Testis (tissue), 3 donors: ENCODE results near the gene ZNF275. TPM values are rescaled to one million over a fixed set of nuclear protein-coding genes. Genes with fewer than 3 reads are reported as not detected.

Source experiments
- DNase-seq: peaks from one replicate; pipeline ENCODE4 v3.0.0-alpha.2; 2019
- H3K27ac ChIP-seq, 2 donors: fragments of 200-600 bp; sonication (generic); one replicate each; pipeline ENCODE4 v1.5.1; 2019
- H3K27me3 ChIP-seq: fragments of 200-600 bp; sonication (generic); one replicate; pipeline ENCODE4 v1.5.1; 2019
- H3K36me3 ChIP-seq: fragments of 200-600 bp; sonication (generic); one replicate; pipeline ENCODE4 v1.5.1; 2017; ENCODE audit warnings: low read depth; ENCODE audit errors: missing control alignments
- H3K4me1 ChIP-seq: fragments of 200-600 bp; sonication (generic); one replicate; pipeline ENCODE4 v1.5.1; 2019
- H3K4me3 ChIP-seq, 2 donors: fragments of 200-600 bp; sonication (generic); one replicate each; pipeline ENCODE4 v1.5.1; 2017 to 2019
- H3K9me3 ChIP-seq: fragments of 200-600 bp; sonication (generic); one replicate; pipeline ENCODE4 v1.5.1; 2017
- POLR2A ChIP-seq: fragments of 450-650 bp; IDR thresholded peaks from one replicate; pipeline ENCODE4 v1.6.1; 2017; ENCODE audit warnings: antibody characterized with exemption, mild to moderate bottlenecking, moderate library complexity
- WGBS, 2 donors: methylation state at CpG; one replicate each; pipeline ENCODE4 v1.1.5; 2018; 5-methylcytosine and 5-hydroxymethylcytosine counted together
- intact Hi-C: fragments of 100-400 bp; cut with DNase I; formaldehyde crosslinking; loops from one replicate; pipeline ENCODE4 v1.15.1; 2023; ENCODE audit warnings: low total_unique reads
- polyA plus RNA-seq: library from polyadenylated mRNA; stranded (reverse); fragments of 350-450 nt; fragmentation: Illumina TruSeq; extraction: RNeasy Lipid Tissue Mini Kit (QIAGEN cat#74804); gene quantifications from one replicate; pipeline ENCODE4 v1.2.3, GENCODE V29; 2014; ENCODE audit warnings: low read depth, low replicate concordance; ENCODE audit not compliant: insufficient read depth
- total RNA-seq, 2 donors: library from RNA; depleted of rRNA; stranded (reverse); fragments of >200 nt; gene quantifications; one replicate each; pipeline ENCODE4 v1.2.3, GENCODE V29; 2016
- TF ChIP-seq, protein P1 (sequence below), 3 experiments: fragments of 450-650 bp in 2 of 3; fragments of 200-600 bp in 1 of 3; sonication (generic) in 1 of 3; IDR thresholded peaks; one replicate each; pipeline ENCODE4 v1.5.1; 2016 to 2019; ENCODE audit warnings: antibody characterized with exemption in 3 of 3, mild to moderate bottlenecking in 2 of 3, moderate library complexity in 1 of 3

Gene ZNF275
- total and polyA plus RNA-seq, 3 donors from 2014 or later = 28.7 to 65.0 (median 58.4) TPM

GRCh38 chrX:153312842-153313241 lies 21.1 kb upstream of the ZNF275 start:
- Histone ChIP-seq H3K4me1 (peaks cover 6% of the 10 kb centered on the region), H3K9me3 (no peaks in the 10 kb centered on the region), H3K4me3 (no peak overlapping the region), H3K27me3 (no peaks in the 10 kb centered on the region), H3K27ac (no peak overlapping the region), H3K36me3 (no peaks in the 10 kb centered on the region)
- no peak for DNase-seq
- WGBS, 2 donors = no CpG with 5 or more reads among the region's 1 CpG
- intact Hi-C loops = no loop called here
- TF ChIP-seq, protein P1, sequence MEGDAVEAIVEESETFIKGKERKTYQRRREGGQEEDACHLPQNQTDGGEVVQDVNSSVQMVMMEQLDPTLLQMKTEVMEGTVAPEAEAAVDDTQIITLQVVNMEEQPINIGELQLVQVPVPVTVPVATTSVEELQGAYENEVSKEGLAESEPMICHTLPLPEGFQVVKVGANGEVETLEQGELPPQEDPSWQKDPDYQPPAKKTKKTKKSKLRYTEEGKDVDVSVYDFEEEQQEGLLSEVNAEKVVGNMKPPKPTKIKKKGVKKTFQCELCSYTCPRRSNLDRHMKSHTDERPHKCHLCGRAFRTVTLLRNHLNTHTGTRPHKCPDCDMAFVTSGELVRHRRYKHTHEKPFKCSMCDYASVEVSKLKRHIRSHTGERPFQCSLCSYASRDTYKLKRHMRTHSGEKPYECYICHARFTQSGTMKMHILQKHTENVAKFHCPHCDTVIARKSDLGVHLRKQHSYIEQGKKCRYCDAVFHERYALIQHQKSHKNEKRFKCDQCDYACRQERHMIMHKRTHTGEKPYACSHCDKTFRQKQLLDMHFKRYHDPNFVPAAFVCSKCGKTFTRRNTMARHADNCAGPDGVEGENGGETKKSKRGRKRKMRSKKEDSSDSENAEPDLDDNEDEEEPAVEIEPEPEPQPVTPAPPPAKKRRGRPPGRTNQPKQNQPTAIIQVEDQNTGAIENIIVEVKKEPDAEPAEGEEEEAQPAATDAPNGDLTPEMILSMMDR (IDR thresholded peaks at IDR 0.05) = no peak
- no peak for TF ChIP-seq POLR2A

GRCh38 chrX:153317306-153317705 lies 16.6 kb upstream of the ZNF275 start:
- no peak overlapping the region for H3K27ac ChIP-seq
- WGBS, 2 donors = 95% methylated on average over 8 of the region's 8 CpGs; no CpG with 5 or more reads in 1 of the 2 donors
- intact Hi-C loops = no loop called here
- no peaks in the 10 kb centered on the region for H3K27me3 ChIP-seq
- no peak for TF ChIP-seq POLR2A
- TF ChIP-seq, protein P1 (IDR thresholded peaks at IDR 0.05) = no peak
- H3K36me3 ChIP-seq = no peaks in the 10 kb centered on the region
- DNase-seq = no peak
- H3K9me3 ChIP-seq = no peaks in the 10 kb centered on the region
- H3K4me1 ChIP-seq = no peaks in the 10 kb centered on the region
- no peak overlapping the region for H3K4me3 ChIP-seq

DNA sequence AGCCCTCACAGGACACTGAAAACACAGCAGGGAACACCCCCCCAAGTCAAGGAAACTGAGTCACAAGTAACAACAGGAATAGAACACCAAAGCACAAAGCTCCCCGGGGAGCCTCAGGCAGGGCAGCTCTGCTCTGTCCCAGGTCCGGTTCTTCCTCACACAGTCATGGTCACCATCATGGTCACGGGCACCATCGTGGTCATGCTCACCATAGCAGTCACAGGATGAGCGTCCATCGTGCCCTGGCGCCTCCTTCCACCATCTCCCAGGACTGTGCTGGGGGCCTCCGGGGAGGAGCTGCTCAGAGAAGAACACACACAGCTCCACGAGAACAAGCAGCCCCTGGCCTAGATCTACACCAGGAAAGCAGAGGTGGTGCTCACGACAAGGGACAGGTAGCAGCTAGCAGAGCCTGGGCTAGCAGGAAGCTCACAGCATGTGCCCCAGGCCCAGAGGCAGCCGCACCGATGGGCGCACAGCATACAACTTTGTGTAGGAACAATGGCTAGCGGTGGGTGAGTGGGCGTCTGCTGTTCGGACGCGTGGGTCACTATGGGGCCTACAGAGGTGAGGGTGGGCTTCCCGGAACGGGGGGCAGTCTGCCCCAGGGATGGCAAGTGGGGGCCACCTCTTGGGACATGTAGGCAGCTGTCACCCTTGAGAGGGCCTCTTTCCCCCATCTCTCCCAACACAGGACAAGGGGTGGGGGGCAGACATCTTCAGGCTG lies 15.8 kb upstream of the ZNF275 start:
- intact Hi-C loops = no loop called here
- DNase-seq = no peak
- Histone ChIP-seq H3K36me3 (no peaks in the 10 kb centered on the region), H3K4me1 (no peaks in the 10 kb centered on the region), H3K27me3 (no peaks in the 10 kb centered on the region), H3K4me3 (no peak overlapping the region), H3K9me3 (no peaks in the 10 kb centered on the region), H3K27ac (no peak overlapping the region)
- TF ChIP-seq, protein P1 (IDR thresholded peaks at IDR 0.05) = no peak
- TF ChIP-seq POLR2A = no peak
- 95% methylated on average over 20 of the region's 20 CpGs; no CpG with 5 or more reads in 1 of the 2 donors for WGBS, 2 donors

GRCh38 chrX:153318811-153319210 lies 15.1 kb upstream of the ZNF275 start:
- DNase-seq = no peak
- WGBS, 2 donors = 100% methylated on average over 1 of the region's 7 CpGs; no CpG with 5 or more reads in 1 of the 2 donors
- no peaks in the 10 kb centered on the region for H3K4me1 ChIP-seq
- H3K27me3 ChIP-seq = no peaks in the 10 kb centered on the region
- H3K9me3 ChIP-seq = no peaks in the 10 kb centered on the region
- no peak for TF ChIP-seq POLR2A
- TF ChIP-seq, protein P1 (IDR thresholded peaks at IDR 0.05) = no peak
- intact Hi-C loops = no loop called here
- H3K27ac ChIP-seq = no peak overlapping the region
- no peak overlapping the region for H3K4me3 ChIP-seq
- no peaks in the 10 kb centered on the region for H3K36me3 ChIP-seq
